ENCODE data around the gene GRIN3A. TPM values are rescaled to one million over a fixed set of nuclear protein-coding genes. Genes with fewer than 3 reads are reported as not detected.

Gene GRIN3A
- polyA plus RNA-seq, 1 of the 3 experiments (the other 2 are of a cell fraction), result not detected

- Histone ChIP-seq H3K4me1 (ENCODE audit: control insufficient read depth in 1 of 2, insufficient read depth in 2 of 2, low read depth in 1 of 2, low read length in 1 of 2) (no peaks in the 10 kb centered on the region), H3K4me2 (no peak overlapping the region), H3K27ac (ENCODE audit: low read depth in 2 of 2, low read length in 1 of 2) (no peak overlapping the region), H3F3A (replicated peaks; ENCODE audit: insufficient read depth) (no peaks in the 10 kb centered on the region), H2AFZ (ENCODE audit: low read depth) (no peak overlapping the region), H3K79me2 (ENCODE audit: insufficient read depth) (no peaks in the 10 kb centered on the region), H3K9me2 (no peaks in the 10 kb centered on the region), H3K36me3 (replicated peaks in 1 of 2; ENCODE audit: control insufficient read depth in 1 of 2, insufficient read depth in 2 of 2, low read length in 1 of 2) (no peaks in the 10 kb centered on the region), H3K27me3 (ENCODE audit: insufficient read depth) (no peaks in the 10 kb centered on the region), H3K9ac (no peak overlapping the region), H3K9me3 (no peaks in the 10 kb centered on the region), H4K20me1 (ENCODE audit: insufficient read depth) (no peaks in the 10 kb centered on the region), H3K4me3 (ENCODE audit: low read depth in 2 of 2, low read length in 1 of 2) (no peak overlapping the region)
- TF ChIP-seq MXI1 (IDR thresholded peaks at IDR 0.05; ENCODE audit: low read depth, low read length) (no peak), TAF1 (IDR thresholded peaks at IDR 0.05; ENCODE audit: borderline replicate concordance, low read depth, low read length) (no peak), GABPA (IDR thresholded peaks at IDR 0.05; ENCODE audit: low read depth) (no peak), USF2 (IDR thresholded peaks at IDR 0.05; ENCODE audit: borderline replicate concordance, low read depth, low read length) (no peak), ZBTB33 (IDR thresholded peaks at IDR 0.05; ENCODE audit: borderline replicate concordance, low read depth) (no peak), JUND (IDR thresholded peaks at IDR 0.05) (no peak), MEF2A (IDR thresholded peaks at IDR 0.05; ENCODE audit: borderline replicate concordance, low read depth) (no peak), RFX5 (IDR thresholded peaks at IDR 0.05; ENCODE audit: low read length) (no peak), CHD2 (IDR thresholded peaks at IDR 0.05; ENCODE audit: low read length, partially characterized antibody) (no peak), SIN3A (IDR thresholded peaks at IDR 0.05; ENCODE audit: borderline replicate concordance, low read depth, low read length) (no peak)
- CTCF ChIA-PET, result interaction anchor here (1.2 to 1.7 kb wide), 2 partner anchors 19 to 36 kb away, joined by 3 to 5 read pairs; no protein-coding TSS in a partner anchor
- DNase-seq, result no peak
- POLR2A ChIA-PET, result no interaction called here
- 81% methylated on average over 2 of the region's 2 CpGs for WGBS (ENCODE audit: low lambda C conversion rate)
Observed at GRCh38 chr9:101691657-101692056, 46.8 kb downstream of the GRIN3A start.

GRCh38 chr9:101689039-101689438, 49.4 kb downstream of the GRIN3A start:
- Histone ChIP-seq H3K4me1 (ENCODE audit: control insufficient read depth in 1 of 2, insufficient read depth in 2 of 2, low read depth in 1 of 2, low read length in 1 of 2) (no peaks in the 10 kb centered on the region), H3K9ac (no peak overlapping the region), H3K79me2 (ENCODE audit: insufficient read depth) (no peaks in the 10 kb centered on the region), H4K20me1 (ENCODE audit: insufficient read depth) (no peaks in the 10 kb centered on the region), H3K9me2 (no peaks in the 10 kb centered on the region), H3K27ac (ENCODE audit: low read depth in 2 of 2, low read length in 1 of 2) (no peak overlapping the region), H2AFZ (ENCODE audit: low read depth) (no peak overlapping the region), H3F3A (replicated peaks; ENCODE audit: insufficient read depth) (no peaks in the 10 kb centered on the region), H3K27me3 (ENCODE audit: insufficient read depth) (no peaks in the 10 kb centered on the region), H3K36me3 (replicated peaks in 1 of 2; ENCODE audit: control insufficient read depth in 1 of 2, insufficient read depth in 2 of 2, low read length in 1 of 2) (no peaks in the 10 kb centered on the region), H3K9me3 (no peaks in the 10 kb centered on the region), H3K4me2 (no peak overlapping the region), H3K4me3 (ENCODE audit: low read depth in 2 of 2, low read length in 1 of 2) (no peak overlapping the region)
- no peak for TF ChIP-seq NFIC (IDR thresholded peaks at IDR 0.05; ENCODE audit: borderline replicate concordance)
- no peak for TF ChIP-seq TCF12 (IDR thresholded peaks at IDR 0.05)
- TF ChIP-seq EP300 (IDR thresholded peaks at IDR 0.05; ENCODE audit: borderline replicate concordance in 1 of 2, low read depth in 1 of 2, low read length in 1 of 2), result no peak
- TF ChIP-seq POLR2AphosphoS5 (IDR thresholded peaks at IDR 0.05; ENCODE audit: low read depth, low read length), result no peak
- TF ChIP-seq CTCF (IDR thresholded peaks at IDR 0.05), result no peak
- no peak for TF ChIP-seq MEF2A (IDR thresholded peaks at IDR 0.05; ENCODE audit: borderline replicate concordance, low read depth)
- no peak for TF ChIP-seq TEAD4 (IDR thresholded peaks at IDR 0.05; ENCODE audit: borderline replicate concordance, insufficient read depth)
- CTCF ChIA-PET, result interaction anchor here (0.9 to 1.1 kb wide), 2 partner anchors 24 to 33 kb away, joined by 3 read pairs; no protein-coding TSS in a partner anchor
- no peak for DNase-seq
- WGBS (ENCODE audit: low lambda C conversion rate), result 4% methylated on average over 2 of the region's 2 CpGs
- POLR2A ChIA-PET, result no interaction called here
